SKM-1 (cell line): ENCODE measurements around the gene INTS1.
"Not testable (repeated sequence)": the region's sequence is repeated elsewhere in the genome, so short reads cannot be mapped to it uniquely, and the experiment has no call there.

Source experiments
- DNase-seq: peaks from one replicate; lab custom pipeline; 2025; ENCODE audit not compliant: unreplicated experiment; lab: John Stamatoyannopoulos, UW

Gene INTS1

DNA sequence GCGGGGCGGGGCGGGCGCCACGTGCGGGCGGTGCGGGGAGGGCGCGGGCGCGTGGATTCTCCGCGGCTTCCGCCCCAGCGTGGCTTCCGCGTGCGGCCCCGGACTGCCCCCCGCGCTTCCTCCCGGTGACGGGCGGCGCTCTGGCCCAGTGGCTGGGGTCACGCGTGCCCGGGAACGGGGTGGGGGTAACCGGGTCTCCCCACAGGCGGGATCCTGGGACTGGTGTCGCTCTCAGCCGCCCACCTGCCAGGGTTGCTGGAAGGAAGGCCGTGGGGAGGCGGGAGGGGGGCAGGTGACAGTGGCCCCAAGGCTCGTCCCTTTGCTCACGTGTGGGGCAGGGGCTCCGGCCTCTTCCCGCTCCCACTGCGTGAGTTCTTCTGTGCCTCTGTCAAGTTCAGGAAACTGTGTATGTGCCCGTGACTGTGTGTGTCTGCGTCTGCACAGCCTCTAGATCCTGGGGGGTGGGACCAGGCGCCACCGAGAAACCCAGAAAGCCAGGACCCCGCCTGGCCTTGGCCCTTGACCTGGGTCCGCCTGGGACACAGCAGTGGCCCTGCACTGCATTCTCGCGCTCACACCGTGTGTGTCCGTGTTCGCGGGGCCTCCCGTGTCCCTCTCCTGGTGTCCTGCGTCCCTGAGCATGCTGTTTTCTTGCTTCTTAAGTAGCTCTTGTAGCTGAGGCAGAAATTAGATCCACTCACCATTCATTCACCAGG lies 27.2 kb upstream of the INTS1 start:
- no peak for DNase-seq

- no peak for DNase-seq
These were observed 26.7 kb upstream of the INTS1 start for GRCh38 chr7:1530946-1531262.

DNA sequence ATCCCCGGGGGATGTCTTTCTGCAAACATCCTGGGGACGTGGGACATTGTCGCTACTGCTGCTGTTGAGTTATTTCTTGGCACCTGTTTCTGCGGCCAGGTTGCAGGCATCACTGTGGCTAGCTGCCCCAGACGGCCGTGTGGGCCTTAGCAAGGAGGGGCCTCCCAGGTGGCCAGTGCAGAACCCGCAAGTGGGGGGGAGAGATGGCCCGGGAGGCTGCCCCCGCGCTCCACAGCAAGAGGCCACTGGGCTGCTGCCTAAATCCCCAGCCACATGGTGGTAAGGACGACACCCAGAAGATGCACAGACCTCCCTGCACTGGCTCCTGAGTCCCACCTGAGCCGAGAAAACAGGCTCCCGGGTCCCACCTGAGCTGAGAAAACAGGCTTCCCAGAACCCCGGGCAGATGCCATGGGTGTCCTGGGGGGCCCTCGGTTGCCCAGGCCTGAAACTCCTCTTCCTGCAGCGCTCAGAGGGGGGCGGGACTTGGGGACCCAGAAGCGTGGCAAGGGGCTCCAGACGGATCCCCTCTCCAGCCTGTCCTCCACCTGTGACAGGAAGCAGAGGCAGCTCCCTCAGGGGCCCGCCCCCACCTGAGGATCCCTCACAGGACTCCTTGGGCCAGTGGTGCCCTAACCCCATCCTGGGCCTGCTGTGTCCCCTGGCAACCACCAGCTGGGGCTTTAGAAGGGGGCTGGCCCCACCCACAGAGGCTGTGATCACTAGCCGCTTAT lies 25.4 kb upstream of the INTS1 start:
- DNase-seq = no peak

DNA sequence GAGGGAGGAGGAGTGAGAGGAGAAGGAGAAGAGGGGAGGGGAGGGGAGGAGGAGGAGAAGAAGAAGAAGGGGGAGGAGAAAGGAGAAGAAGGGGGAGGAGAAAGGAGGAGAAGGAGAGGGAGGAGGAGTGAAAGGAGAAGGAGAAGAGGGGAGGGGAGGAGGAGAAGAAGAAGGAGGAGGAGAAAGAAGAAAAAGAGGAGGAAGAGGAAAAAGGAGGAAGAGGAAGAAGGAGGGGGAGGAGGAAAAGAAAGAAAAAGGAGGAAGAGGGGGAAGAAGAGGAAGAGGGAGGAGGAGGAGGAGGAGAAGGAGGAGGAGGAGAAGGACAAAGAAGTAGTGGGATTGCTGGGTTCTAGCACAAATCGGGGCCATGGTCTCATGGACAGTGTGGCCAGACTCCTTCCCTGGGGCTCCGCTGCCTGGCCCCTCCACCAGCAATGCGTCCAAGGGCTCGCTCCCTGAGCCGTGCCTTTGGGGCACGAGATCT lies 22.1 kb upstream of the INTS1 start:
- peak; percentile 5 for DNase-seq

DNA sequence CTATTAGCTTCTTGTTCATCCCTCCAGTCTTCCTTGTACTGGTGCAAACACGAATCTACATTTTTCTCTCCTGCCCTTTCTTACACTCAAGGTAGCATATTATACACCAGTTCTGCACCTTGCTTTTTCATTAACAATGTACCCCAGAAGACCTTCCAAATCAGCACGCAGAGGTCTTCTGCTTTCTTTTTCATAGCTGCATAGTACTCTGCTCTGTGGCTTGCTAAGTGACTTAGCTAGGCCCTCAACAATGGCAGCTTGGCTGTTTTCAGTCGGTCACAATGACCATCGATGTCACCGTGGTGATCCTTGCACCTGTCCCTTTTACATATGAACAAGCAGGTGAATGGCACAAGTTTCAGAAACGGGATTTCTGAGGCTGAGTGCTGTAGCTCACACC lies 21.2 kb upstream of the INTS1 start:
- no peak for DNase-seq

- DNase-seq = no peak
These were observed 19.7 kb upstream of the INTS1 start for GRCh38 chr7:1523844-1524243.

DNA sequence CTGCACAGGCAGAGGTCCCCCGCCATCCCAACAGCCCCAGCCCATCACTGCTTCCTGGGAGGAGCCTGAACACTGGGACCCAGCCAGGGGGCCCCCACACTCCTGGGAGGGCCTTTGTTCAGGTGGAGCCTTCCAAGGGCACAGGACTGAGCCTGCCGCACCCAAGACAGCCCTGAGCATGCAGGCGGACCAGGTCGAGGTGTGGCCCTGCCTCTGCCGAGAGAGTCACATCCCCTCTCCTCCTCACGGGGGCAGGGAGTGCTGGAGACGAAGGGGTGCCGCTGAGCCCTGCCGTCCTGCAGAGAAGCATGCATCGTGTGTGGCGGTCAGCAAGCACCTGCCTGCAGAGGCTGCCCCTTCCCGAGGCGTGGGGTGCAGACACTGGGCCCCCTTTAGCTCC lies 19.0 kb upstream of the INTS1 start:
- DNase-seq = no peak

- DNase-seq = no peak
These were observed 17.3 kb upstream of the INTS1 start for GRCh38 chr7:1521456-1521855.

DNA sequence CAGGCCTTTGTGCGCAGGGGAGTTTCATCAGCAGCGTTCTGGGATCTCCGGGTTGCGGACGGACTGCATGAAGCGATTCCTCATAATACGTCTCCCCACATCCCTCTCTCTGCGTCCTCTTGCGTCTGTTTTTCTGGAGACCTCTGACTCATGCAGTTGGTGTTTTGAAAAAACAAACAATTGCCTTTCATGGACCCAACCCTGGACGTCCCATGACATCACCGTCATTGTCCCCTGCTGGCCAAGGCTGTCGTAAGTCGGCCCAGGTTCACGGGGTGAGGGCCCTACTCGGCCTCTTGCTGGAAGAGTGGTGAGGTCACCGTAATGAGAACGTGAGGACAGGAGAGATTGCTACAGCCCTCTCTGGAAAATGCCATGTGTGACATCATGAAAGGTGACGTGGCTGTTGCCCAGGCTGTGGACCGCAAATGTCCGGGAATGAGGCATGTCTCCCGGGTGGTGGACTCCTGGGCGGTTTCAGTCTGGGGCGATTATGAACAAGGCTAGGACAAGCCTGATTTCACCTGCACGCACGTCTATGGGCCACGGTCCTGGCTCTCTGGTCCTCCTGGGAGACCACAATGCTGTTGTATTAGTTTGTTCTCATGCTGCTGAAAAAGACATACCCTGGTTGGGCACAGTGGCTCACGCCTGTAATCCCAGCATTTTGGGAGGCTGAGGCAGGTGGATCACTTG lies 16.5 kb upstream of the INTS1 start:
- no peak for DNase-seq

DNA sequence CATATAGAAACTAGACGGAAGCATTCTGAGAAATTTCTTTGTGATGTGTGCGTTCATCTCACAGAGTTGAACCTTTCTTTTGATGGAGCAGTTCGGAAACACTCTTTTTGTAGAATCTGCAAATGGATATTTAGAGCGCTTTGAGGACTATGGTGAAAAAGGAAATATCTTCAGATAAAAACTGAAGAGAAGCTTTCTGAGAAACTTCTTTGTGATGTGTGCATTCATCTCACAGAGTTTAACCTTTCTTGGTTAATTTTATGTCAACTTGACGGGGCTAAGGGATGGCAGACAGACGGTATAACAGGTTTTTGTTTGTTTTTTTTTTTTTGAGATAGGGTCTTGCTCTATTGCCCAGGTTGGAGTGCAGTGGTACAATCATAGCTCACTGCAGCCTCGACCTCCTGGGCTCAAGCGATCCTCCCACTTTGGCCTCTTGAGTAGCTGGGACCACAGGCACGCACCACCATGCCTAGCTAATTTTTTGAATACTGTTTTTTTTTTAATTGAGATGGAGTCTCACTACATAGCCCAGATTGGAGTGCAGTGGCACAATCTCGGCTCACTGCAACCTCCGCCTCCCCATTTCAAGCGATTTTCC lies 15.2 kb upstream of the INTS1 start:
- not testable (repeated sequence) for DNase-seq

DNA sequence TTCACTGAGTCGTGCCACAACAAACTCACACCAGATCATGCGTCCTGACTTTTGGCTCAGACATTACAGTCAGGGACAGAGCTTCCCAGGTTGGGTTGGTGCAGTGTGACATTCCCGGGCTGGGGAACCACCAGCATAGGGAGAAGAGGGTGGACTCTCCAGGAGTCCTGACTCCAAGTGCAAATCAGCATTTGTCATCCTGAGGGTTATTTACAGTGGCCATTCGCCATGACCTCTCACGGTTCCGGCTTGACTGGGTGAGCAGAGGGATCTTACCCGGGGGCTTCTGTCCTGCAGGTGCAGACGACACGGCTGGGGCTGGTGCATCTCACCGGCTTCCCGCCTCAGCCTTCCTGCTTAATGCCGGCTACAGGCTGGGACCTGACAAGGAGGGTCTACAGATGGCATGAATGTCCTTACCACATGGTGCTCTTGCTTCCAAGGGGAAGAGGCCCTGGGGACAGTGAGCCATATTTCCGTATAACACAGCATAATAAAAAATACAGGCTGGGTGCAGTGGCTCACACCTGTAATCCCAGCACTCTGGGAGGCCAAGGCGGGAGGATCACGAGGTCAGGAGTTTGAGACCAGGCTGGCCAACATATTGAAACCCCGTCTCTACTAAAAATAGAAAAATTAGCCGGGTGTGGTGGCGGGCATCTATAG lies 12.5 kb upstream of the INTS1 start:
- no peak for DNase-seq

DNA sequence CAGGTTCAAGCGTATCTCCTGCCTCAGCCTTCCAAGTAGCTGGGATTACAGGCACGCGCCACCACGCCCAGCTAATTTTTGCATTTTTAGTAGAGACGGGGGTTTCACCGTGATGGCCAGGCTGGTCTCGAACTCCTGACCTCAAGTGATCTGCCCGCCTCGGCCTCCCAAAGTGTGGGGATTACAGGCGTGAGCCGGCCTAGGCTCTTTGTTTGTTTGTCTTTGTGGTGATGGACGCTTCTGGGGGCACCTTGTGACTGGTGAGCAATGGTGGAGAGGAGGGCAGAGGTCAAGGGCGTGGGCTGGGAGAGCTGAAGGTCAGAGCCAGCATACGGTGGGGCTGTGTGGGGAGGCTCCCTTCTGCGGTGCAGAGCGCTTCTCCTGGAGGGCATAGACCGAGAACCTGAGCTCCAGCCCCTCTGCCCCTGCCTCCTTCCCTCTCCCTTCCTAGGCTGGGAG lies 11.3 kb upstream of the INTS1 start:
- not testable (repeated sequence) for DNase-seq

GRCh38 chr7:1514995-1515401 lies 10.8 kb upstream of the INTS1 start:
- no peak for DNase-seq

DNA sequence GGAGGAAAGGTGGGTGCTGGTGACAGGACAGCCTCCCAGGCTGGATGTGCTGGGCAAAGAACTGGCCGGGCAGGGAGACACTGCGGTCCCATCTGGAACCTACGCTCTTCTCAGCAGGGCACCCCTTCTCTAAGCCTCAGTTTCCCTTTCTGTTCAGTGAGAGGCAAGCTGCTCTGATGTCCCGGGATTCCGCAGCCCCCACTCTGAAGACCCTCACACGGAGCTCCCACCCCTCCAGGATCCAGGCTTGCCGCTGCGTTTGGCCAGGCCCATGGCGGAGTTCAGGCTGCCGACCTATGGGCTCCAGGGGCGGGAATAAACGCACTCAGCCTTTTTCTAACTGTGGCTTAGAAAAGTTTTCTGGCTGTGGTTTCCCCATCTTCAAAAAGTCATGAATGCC lies 10.2 kb upstream of the INTS1 start:
- DNase-seq = no peak

DNA sequence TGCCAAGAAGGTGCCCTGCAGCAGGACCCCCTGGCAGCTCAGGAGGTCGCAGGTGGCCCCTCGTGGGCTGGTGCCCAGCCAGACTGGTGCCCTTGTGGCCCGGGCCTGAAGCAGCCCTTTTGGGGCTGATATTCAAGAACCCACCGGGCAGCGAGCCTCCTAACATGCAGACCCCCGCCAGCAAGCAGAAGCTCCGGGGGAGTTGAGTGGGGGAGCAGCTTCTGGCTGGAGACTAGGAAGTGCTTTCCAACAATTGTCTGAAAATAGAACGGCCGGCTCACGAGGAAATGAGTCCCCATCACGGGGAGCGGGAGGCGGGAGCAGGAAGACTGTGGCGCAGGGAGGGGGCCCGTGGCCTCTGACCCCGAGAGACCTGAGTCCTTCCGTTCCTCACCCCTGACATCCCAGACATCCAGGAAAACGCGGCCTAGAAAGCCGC lies 9.5 kb upstream of the INTS1 start:
- no peak for DNase-seq

- no peak for DNase-seq
These were observed 8.8 kb upstream of the INTS1 start for GRCh38 chr7:1512781-1513656.

GRCh38 chr7:1511444-1512422 lies 7.5 kb upstream of the INTS1 start:
- no peak for DNase-seq

DNA sequence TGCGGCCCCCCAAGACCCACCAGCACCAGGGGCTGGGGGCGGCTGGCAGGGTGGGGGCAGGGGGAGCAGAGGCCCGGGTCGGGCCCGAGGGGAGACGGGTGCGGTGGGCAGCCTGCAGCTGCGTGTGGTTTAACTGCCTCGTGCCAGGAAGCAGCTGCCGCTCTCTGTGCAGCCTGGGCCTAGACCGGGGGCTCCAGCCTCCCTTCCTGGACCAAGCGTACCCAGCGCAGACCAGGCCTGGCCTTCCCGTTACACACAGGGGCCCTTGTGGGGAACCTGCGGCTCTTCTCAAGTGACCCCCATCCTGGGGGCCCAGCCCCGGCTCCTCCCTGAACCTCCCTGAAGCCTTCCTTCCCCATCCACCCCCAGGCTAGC lies 6.6 kb upstream of the INTS1 start:
- no peak for DNase-seq

- no peak for DNase-seq
These were observed 5.0 kb upstream of the INTS1 start for GRCh38 chr7:1509226-1509625.
